Right lobe of liver (tissue), 4 donors: Measurements from ENCODE around the gene RCBTB2.

ENCODE experiments used
- CTCF ChIP-seq, 4 donors: fragments of 200-600 bp in 3 of 4; fragments of 450-650 bp in 1 of 4; IDR thresholded peaks; one replicate each; pipeline versions ENCODE4 v1.5.1 to v1.8.0; 2016 to 2022; ENCODE audit warnings: antibody characterized with exemption in 4 of 4, mild to moderate bottlenecking in 2 of 4
- POLR2A ChIP-seq: fragments of 450-650 bp; IDR thresholded peaks from one replicate; pipeline ENCODE4 v1.6.1; 2017; ENCODE audit warnings: antibody characterized with exemption, mild to moderate bottlenecking
- donor health status: DM: no; HTN: no; CAD: no.
- donor health status: DM: no; HTN: no; CAD: no.
- donor health status: DM: no; HTN: yes; CAD: no.

GRCh38 chr13:48456546-48456945 is 76.3 kb downstream of the RCBTB2 start:
- TF ChIP-seq POLR2A (no peak), CTCF (IDR thresholded peaks at IDR 0.05) (no peak)
